Left lung (tissue), 10 donors: Measurements from ENCODE around the gene CRTC1. TPM values are rescaled to one million over a fixed set of nuclear protein-coding genes. Genes with fewer than 3 reads are reported as not detected.

Source experiments
- ATAC-seq: fragments of 200-7000 bp; cut with Tn5 transposase; one replicate; pipeline ENCODE4 v1.9.1; 2020; ENCODE audit warnings: moderate library complexity
- DNase-seq, 4 donors: peaks; one replicate each; pipeline ENCODE4 v3.0.0-alpha.2; 2013 to 2020
- H3K27ac ChIP-seq, 2 donors: fragments of 200-600 bp; sonication (generic) in 1 of 2; one replicate each; pipeline versions ENCODE4 v1.5.0 to v1.8.0; 2020 to 2021
- H3K27me3 ChIP-seq, 2 donors: fragments of 200-600 bp; sonication (generic) in 1 of 2; one replicate each; pipeline versions ENCODE4 v1.5.0 to v1.8.0; 2020 to 2021
- H3K36me3 ChIP-seq, 2 donors: fragments of 200-600 bp; sonication (generic) in 1 of 2; one replicate each; pipeline versions ENCODE4 v1.5.0 to v1.8.0; 2020 to 2021
- H3K4me1 ChIP-seq, 2 donors: fragments of 200-600 bp; one replicate each; pipeline ENCODE4 v1.8.0; 2021
- H3K4me3 ChIP-seq, 2 donors: fragments of 200-600 bp; sonication (generic) in 1 of 2; one replicate each; pipeline versions ENCODE4 v1.5.0 to v1.8.0; 2020 to 2021; ENCODE audit warnings: mild to moderate bottlenecking in 1 of 2
- H3K9me3 ChIP-seq, 2 donors: fragments of 200-600 bp; sonication (generic) in 1 of 2; one replicate each; pipeline versions ENCODE4 v1.5.0 to v1.8.0; 2020 to 2021
- CTCF ChIP-seq, 2 donors: fragments of 200-600 bp; sonication (generic) in 1 of 2; IDR thresholded peaks; one replicate each; pipeline versions ENCODE4 v1.5.0 to v1.8.0; 2021; ENCODE audit warnings: antibody characterized with exemption in 2 of 2
- intact Hi-C, 2 donors: fragments of 100-400 bp; cut with DNase I; formaldehyde crosslinking; loops; one replicate each; pipeline versions ENCODE4 v1.11.2 to v1.14.2; 2022
- polyA plus RNA-seq, 6 donors: library from polyadenylated mRNA; unstranded; fragments of 120-200 nt; gene quantifications; one replicate each; pipeline ENCODE4 v1.2.1, GENCODE V29; 2013; ENCODE audit not compliant: insufficient read length in 6 of 6
- total RNA-seq, 2 donors: library from RNA; stranded (reverse); fragmentation: NEBNext Ultra II Directional; extraction: Animal tissue kit (Norgen Biotek cat#: 25700); gene quantifications; one replicate each; pipeline ENCODE4 v1.2.1, GENCODE V29; 2021
- donor health status: DM: no; HTN: yes; CAD: no.
- donor health status: DM: no; HTN: no; CAD: no.

CRTC1 gene
- total and polyA plus RNA-seq, 8 donors = 11.3 to 23.9 (median 14.6) TPM

- no peak overlapping the region for H3K4me3 ChIP-seq
Observed at GRCh38 chr19:18741124-18742121, 57.9 kb downstream of the CRTC1 start.

GRCh38 chr19:18742324-18742723, 58.8 kb downstream of the CRTC1 start:
- no peak for ATAC-seq
- H3K27me3 ChIP-seq = no peaks in the 10 kb centered on the region

More at GRCh38 chr19:18741124-18742121, 57.9 kb downstream of the CRTC1 start:
- no peak for TF ChIP-seq CTCF (IDR thresholded peaks at IDR 0.05)
- Histone ChIP-seq H3K9me3 (no peaks in the 10 kb centered on the region), H3K36me3 (no peaks in the 10 kb centered on the region), H3K27me3 (no peaks in the 10 kb centered on the region), H3K27ac (peak overlapping the region in 1 of 2 donors; percentile 15), H3K4me1 (peaks cover 16 to 25% of the 10 kb centered on the region in 2 donors)
- intact Hi-C loops = no loop called here
- ATAC-seq (peak; percentile 80), DNase-seq (peak in 3 of 4 donors; percentile 31 to 83 (median 80))

GRCh38 chr19:18742838-18743783, 59.6 kb downstream of the CRTC1 start:
- ATAC-seq (peak; percentile 64), DNase-seq (peak in 3 of 4 donors; percentile 59 to 88 (median 73))
- no peak for TF ChIP-seq CTCF (IDR thresholded peaks at IDR 0.05)
- no peaks in the 10 kb centered on the region for H3K36me3 ChIP-seq
- H3K27me3 ChIP-seq = no peaks in the 10 kb centered on the region
- no peaks in the 10 kb centered on the region for H3K9me3 ChIP-seq
- H3K27ac ChIP-seq = no peak overlapping the region
- no peak overlapping the region for H3K4me3 ChIP-seq
- H3K4me1 ChIP-seq = peaks cover 16 to 25% of the 10 kb centered on the region in 2 donors
- intact Hi-C loops = no loop called here

More at GRCh38 chr19:18742324-18742723, 58.8 kb downstream of the CRTC1 start:
- DNase-seq = peak in 1 of 4 donors; percentile 51
- Histone ChIP-seq H3K36me3 (no peaks in the 10 kb centered on the region), H3K4me3 (no peak overlapping the region), H3K27ac (no peak overlapping the region), H3K9me3 (no peaks in the 10 kb centered on the region), H3K4me1 (peaks cover 16 to 25% of the 10 kb centered on the region in 2 donors)
- intact Hi-C loops = no loop called here
- TF ChIP-seq CTCF (IDR thresholded peaks at IDR 0.05) = no peak

- Histone ChIP-seq H3K4me1 (peaks cover 16 to 25% of the 10 kb centered on the region in 2 donors), H3K27me3 (no peaks in the 10 kb centered on the region), H3K27ac (no peak overlapping the region), H3K4me3 (no peak overlapping the region), H3K36me3 (no peaks in the 10 kb centered on the region), H3K9me3 (no peaks in the 10 kb centered on the region)
- no peak for TF ChIP-seq CTCF (IDR thresholded peaks at IDR 0.05)
- intact Hi-C loops = no loop called here
- DNase-seq (peak in 1 of 4 donors; percentile 52), ATAC-seq (no peak)
Observed at GRCh38 chr19:18743784-18744418, 60.4 kb downstream of the CRTC1 start.
